SU-DHL-6 (cell line): ENCODE data around the gene CYP2E1.
"Not testable (repeated sequence)": the region's sequence is repeated elsewhere in the genome, so short reads cannot be mapped to it uniquely, and the experiment has no call there.

ENCODE experiments used
- EZH2phosphoT487 ChIP-seq: fragments of 200-600 bp; sonication (generic), shearing (Covaris generic); conservative IDR thresholded peaks from 2 replicates; pipeline ENCODE4 v1.6.1; 2018; ENCODE audit warnings: mild to moderate bottlenecking, antibody characterized with exemption, low read length, moderate library complexity, mixed read lengths
- TF ChIP-seq, protein P1 (sequence below): fragments of 200-600 bp; sonication (generic); IDR thresholded peaks from one replicate; pipeline ENCODE4 v1.5.1; 2017; ENCODE audit warnings: antibody characterized with exemption, mild to moderate bottlenecking, low read length, moderate library complexity; ENCODE audit not compliant: insufficient read depth, poor library complexity, severe bottlenecking

DNA sequence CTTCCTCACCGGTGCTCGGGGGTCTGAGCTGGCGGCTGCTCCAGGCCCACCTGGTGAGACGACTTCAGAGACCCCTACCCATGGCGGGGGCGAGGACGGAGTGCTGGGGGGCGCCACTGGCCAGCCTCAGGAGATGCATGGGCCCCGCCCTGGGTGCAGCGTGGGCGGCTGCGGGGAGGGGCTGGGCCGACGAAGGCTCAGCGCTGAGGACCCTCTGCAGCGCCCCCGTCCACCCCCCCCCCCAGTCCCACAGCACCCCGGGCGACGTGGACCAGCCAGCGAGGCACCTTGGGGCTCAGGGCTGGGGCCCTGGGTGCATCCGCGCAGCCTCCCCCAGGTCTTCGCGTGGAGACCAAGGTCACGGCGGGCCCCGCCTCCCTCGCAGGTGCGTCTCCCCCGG, 49.9 kb downstream of the CYP2E1 start:
- TF ChIP-seq, protein P1, sequence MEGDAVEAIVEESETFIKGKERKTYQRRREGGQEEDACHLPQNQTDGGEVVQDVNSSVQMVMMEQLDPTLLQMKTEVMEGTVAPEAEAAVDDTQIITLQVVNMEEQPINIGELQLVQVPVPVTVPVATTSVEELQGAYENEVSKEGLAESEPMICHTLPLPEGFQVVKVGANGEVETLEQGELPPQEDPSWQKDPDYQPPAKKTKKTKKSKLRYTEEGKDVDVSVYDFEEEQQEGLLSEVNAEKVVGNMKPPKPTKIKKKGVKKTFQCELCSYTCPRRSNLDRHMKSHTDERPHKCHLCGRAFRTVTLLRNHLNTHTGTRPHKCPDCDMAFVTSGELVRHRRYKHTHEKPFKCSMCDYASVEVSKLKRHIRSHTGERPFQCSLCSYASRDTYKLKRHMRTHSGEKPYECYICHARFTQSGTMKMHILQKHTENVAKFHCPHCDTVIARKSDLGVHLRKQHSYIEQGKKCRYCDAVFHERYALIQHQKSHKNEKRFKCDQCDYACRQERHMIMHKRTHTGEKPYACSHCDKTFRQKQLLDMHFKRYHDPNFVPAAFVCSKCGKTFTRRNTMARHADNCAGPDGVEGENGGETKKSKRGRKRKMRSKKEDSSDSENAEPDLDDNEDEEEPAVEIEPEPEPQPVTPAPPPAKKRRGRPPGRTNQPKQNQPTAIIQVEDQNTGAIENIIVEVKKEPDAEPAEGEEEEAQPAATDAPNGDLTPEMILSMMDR: not testable (repeated sequence)
- TF ChIP-seq EZH2phosphoT487: not testable (repeated sequence)
